Transverse colon (tissue), 4 donors: ENCODE measurements around the gene LAMP5.

ENCODE experiments used
- CTCF ChIP-seq, 5 experiments: fragments of 200-600 bp in 3 of 5; fragments of 450-650 bp in 2 of 5; sonication (generic) in 3 of 5; IDR thresholded peaks; 1 replicate in 2 of 5; 2 replicates in 3 of 5; pipeline ENCODE4 v1.5.1; 2016 to 2017; ENCODE audit warnings: antibody characterized with exemption in 5 of 5, inconsistent platforms in 3 of 5, mild to moderate bottlenecking in 2 of 5, moderate library complexity in 1 of 5
- EP300 ChIP-seq: sonication (generic); formaldehyde crosslinking; IDR thresholded peaks from one replicate; pipeline ENCODE4 v1.6.1; 2017; ENCODE audit warnings: antibody characterized with exemption, low read depth
- POLR2A ChIP-seq: fragments of 450-650 bp; IDR thresholded peaks from one replicate; pipeline ENCODE4 v1.6.1; 2016; ENCODE audit warnings: antibody characterized with exemption, mild to moderate bottlenecking, moderate library complexity
- POLR2AphosphoS5 ChIP-seq, 3 donors: sonication (generic); formaldehyde crosslinking; IDR thresholded peaks; one replicate each; pipeline ENCODE4 v1.6.1; 2016; ENCODE audit warnings: antibody characterized with exemption in 3 of 3

- TF ChIP-seq EP300 (no peak), CTCF (IDR thresholded peaks at IDR 0.05) (peak in 4 of 5 experiments; percentile 23 to 40 (median 28)), POLR2A (no peak), POLR2AphosphoS5 (IDR thresholded peaks at IDR 0.05) (no peak)
These were observed 46.4 kb upstream of the LAMP5 start for GRCh38 chr20:9467995-9468394.
